NCI-H345 treated with DMSO at 0.1 percent for 48 hours (cell line): ENCODE results near the gene KLHL3.

Source experiments
- DNase-seq: peaks from one replicate; lab custom pipeline; 2025; ENCODE audit not compliant: unreplicated experiment; lab: John Stamatoyannopoulos, UW

KLHL3 gene

DNA sequence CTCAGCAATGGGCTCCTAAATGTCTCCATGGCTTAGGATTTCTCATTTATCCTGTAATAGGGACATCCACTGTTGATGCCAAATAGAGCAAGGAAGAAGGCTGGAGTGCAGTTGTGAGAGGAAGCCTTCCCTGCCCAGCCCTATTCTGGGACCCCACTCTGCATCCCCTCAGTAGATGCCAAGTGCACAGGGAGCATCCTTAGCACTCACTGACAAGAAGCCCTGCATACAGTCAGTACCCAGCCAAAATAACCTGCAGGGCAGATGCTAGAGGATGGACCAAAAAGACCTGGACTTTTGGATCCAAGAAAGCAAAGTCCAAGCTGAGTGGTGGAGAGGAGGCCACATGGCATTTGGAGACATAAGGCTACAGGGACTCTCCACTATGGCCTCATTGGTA, 123.3 kb downstream of the KLHL3 start:
- DNase-seq = no peak

DNA sequence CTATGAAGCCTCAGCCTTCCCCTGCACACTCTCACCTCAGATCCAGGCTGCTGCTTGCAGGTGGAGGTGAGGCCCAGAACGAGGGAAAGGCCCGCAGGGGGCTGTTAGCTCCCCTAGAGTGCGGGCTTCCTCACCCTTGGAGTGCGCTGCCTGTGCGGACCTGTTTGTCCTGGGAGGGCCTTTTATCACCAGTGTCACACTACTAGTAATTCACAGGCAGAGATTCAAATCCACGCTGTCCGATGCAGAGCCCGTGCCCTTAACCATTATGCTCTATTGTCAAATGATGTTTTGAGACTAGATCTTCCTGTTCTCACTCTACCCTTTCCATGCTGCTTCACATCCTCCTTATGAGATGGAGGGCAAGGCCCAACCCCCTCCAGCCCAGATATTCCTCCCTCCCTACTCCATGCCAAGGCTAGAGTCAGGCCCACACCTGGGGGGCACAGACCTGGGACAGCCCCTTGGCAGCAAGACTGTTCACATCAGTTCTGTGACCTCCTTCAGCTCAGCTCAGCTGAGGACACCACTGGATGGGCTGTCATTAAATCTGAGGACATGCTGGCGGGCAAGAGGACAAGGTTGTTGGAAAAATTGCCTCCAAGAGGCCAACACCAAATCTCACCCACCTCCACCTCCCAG, 124.0 kb downstream of the KLHL3 start:
- no peak for DNase-seq

DNA sequence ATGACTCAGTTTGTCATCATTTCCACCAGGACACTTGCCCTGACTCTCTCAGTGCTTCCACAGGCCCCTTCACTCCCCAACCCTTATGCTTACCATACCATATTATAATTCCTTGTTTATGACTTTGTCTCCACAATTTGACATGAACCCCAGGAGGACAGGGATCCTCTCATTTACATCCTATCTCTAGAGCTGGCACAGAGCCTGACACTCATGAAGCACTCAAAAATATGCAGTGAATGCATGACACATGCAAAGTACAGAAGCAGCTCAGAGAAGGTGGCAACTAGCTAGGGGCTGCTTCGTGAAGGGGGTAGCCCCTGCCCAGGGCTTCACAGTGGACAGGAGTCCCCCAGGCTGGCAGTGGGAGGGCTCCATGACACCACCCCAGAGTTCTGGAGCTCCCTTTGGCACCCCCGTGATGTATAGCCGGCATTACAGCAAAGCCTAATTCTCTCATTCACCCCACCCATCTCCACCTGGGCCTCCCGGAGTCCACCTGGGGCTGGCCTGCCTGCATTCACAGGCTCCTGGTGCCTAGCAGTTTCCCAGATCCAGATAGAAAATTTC, 124.8 kb downstream of the KLHL3 start:
- DNase-seq = no peak

DNA sequence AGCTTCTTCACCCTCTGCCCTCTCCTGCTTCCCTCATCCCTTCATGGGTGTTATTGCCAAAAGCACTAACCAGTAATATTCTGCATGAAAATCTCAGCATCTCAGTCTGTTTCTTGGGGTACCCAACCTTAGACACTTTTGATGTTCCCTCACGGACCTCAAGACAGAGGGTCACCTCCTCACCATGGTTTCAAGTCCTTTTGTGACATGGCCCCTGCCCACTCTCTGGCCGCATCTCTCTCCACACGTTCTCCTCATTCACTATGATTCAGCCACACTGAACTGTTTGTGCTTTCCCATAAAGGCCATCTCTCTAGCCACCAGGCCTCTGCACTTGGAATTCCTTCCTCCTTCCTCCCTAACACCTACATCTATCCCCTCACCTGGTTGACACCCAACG, 125.3 kb downstream of the KLHL3 start:
- DNase-seq = no peak

DNA sequence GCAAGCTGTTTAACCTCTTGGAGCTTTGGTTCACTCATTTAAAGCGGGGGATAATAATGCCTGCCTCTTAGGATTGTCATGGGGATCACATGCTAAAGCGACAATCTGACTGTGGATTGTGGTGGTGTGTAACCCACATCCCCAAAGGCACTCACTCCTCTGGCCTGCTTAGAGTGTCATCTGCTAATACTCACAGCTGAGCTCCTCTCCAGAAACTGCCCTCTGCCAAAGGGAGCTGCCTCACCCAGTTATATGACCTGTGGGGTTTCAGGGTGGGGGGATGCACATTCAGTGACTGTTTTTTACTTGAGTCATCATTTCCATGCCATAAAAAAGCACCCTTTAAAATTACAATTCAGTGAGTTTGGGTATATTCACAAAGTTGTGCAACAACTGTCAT, 126.8 kb downstream of the KLHL3 start:
- DNase-seq = no peak

DNA sequence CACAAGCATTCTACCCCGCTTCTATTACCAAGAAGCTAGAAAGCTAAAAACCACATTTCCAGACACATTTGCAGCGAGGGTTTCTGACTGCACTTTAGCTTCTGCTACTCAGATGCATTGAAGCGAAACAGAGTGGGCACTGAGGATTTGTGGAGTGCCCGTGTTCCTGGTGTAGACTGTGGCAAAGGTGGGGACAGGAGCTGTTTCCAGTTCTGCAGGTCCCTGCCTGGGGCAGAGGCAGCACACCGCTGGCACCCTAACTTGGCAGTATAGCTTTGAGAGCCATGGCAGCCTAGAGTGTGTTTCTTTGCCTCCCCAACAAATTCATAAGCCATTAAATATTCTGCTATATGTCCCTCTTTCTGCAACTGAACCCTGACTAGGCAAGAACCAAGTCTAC, 128.1 kb downstream of the KLHL3 start:
- no peak for DNase-seq

DNA sequence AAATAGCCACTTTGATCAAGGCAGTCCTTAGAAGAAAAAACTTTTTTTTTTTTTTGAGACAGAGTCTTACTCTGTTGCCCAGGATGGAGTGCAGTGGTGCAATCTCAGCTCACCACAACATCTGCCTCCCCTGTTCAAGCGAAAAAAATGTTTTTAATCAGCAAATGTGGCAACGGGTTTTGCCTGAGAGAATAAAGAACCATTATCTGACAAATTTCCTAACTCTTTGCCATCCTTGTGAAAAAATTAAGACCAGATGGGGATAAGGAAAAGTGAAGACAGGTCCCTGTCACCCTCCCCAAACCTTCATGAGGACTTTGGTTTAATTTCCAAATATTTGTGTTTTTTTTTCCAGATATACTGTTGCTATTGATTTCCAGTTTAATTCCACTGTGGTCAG, 129.5 kb downstream of the KLHL3 start:
- no peak for DNase-seq

DNA sequence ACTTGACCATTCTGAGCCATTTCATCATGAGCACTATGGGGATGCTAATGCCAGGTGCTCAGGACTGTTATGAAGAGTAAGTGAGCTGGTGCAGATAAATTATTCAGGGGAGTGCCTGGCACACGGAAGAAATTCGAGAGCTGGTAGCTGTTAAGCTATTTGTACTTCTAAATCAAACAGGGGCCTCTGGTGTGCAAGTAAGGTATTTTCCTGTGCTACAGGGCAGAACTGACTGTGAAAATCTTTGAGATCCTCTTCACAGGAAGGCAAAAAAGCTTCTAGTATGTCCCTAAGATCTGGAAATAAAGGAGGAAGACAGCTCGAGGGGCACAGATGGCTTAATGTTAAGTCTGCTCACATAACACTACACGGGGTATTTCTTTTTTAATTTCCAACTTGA, 130.5 kb downstream of the KLHL3 start:
- DNase-seq = peak; percentile 44

DNA sequence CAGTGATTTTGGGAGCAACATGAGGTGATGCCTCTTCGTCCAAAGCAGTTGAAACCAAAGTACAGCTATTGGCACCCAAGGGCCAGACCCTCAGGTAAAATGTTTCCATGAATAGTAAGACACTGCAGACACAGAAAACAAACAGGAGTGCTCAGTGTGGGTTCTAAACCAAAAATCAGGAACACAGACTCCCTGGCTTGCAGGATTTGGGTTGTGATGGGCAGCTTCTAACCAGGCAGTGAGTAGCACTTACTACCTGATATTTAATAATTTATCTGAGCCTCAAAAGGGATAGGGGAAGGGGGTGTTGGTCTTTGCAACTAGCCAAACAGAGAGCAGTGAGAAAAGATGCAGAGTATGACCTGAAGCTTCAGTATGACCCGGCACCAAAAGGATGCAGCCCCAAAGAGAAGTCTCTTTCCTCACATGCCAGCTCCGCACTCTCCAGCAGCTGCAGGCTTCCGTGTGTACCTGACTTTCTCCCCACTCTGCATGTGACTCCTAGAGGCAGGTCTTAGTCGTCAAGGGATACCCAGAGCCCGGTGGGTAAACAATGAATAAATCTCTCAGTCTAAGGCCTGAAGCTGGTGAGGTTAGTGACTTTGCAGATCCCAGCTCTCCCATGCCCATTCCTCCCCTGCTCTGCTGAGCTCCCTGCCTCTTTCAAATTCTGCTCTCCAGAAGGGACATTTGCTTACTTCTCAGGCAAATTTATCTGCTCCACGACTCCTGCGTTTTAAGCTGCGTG, 131.4 kb downstream of the KLHL3 start:
- DNase-seq = peak; percentile 34

DNA sequence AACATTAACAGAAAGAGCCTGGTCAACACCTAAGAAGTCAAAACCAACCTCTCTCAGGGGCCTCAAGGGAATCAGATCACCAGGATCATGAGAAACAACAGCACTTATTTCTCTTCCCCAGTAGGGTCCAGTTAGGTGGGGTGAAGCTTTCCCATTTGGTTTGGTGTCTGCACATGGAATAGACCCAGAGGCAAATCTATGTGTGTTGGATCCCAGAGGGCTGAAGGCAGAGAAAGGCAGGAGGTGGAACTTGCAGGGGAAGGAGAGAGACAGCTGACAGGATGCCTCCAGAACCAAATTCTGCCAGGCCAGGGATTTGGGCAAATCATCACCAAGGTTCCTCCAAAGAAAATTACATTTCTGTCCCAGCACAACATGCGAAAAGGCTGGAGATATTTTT, 132.0 kb downstream of the KLHL3 start:
- DNase-seq = no peak

DNA sequence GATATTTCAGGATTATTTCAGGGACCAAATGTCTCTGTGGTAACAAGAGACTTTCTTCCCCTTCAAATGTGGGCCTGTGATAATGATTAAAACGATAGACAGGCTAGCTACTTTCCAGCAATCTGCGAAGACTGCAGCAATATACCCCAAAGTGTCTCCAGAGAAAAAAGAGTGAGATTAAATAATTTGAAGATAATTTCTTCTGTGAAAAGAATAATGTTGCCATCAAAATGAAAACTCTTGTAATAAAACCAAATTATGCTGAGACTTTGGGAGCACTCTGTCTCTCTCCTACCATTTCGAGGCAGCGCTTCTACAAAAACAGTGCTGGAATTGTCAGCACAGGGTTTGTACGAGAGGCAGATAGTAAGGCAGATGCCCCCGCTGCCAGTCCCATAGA, 132.5 kb downstream of the KLHL3 start:
- DNase-seq = no peak

DNA sequence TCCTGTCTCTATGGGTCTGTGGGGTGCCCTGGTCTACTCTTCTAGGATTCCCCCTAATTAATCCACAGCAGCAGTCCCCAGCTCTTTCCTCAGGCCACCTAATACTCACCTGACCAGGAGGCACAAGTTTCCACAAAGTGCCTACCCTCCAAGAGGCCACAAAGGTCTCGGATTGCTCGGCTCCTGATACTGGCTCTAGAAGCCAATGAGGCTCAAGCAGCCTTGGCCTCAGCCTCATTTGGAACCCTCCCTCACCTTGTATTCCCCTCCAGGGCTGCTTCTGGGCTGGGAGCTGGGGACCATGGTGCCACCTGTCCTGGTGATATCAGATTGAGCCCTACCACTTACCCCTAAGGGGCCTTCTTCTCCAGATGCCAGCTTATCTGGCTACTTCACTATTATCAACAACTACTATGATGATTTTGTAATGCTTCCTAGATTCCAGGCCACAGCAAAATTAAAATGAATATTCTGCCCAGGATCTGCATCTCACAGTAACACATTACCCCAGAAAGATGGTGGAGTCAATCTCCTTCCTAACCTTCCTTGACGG, 133.1 kb downstream of the KLHL3 start:
- DNase-seq = no peak

DNA sequence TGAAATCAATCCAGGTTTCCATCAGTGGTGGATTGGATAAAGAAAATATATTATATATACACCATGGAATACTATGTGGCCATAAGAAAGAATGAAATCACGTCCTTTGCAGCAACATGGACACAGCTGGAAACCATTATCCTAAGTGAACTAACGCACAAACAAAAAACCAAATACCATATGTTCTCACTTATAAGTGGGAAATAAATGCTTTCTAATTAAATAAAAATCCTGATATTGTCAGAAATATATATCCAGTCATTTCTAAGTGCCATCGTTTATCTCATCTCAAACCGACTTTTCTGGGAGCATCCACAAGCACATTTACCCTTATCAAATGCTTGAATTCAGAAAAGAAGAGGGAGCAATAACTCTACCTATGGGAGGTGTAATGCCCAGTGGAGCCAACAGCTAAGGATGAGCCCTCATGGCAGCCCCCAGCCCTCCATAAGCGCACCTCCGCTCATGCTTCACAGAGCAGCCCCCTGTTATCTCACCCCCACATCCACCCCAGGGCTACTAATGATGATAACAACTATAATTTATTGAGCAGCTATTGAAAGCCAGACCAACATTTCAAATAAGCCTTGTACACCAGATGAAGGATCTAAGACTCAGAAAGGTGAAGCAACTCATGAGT, 135.0 kb downstream of the KLHL3 start:
- no peak for DNase-seq

DNA sequence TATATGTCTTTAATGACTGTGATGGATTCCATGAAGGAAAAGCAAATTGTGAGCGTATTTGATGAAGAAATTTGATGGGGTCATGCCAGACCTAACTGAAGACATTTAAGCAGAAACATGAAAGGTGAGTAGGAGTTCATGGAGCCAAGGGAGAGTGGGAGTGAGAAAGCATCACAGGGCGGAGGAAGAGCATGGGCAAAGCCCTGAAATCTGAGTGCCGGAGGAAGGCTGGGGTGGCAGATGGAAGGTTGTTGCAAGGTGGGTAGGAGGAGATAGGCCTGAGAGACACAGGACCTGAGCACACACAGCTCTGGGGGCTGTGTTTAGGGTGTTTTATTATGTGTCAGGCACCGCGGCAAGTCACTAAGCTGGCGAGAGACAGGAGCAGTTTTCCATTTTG, 136.4 kb downstream of the KLHL3 start:
- DNase-seq = no peak

DNA sequence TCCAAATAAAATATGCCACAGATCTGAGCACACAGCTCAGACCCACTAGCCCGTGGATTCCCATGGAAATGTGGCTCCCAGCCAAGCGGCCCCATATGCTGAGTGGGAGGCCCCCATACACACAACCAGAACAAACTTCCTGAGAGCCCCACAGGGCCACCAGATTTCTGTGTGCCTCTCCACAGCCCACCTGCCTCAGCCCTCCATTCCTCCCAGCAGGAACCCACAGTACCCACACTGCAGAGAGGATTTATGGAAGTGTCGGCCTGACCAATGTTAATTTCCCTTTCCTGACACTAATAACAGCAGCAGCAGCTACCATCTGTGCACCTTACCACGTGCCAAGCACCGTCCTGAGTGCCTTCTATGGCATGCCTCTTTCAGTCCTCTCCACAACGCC, 137.5 kb downstream of the KLHL3 start:
- DNase-seq = no peak

DNA sequence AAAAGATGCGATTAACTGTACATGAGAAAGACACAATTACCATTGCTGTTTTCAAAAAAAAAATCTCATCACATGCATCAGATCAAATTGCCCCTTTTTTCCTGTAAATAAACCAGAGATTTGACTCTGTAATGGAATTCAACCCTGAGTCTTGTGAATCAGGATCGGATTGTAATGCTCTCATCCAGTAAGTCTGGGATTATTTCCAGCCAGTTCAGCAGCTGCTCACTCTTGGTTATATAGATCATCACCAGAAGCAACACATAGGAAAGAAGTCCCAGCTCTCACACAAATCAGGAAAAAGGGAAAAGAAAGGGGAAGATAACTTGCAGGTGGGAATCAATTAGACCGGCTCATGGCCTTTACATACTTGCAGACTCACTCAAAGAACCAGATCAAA, 138.9 kb downstream of the KLHL3 start:
- no peak for DNase-seq

DNA sequence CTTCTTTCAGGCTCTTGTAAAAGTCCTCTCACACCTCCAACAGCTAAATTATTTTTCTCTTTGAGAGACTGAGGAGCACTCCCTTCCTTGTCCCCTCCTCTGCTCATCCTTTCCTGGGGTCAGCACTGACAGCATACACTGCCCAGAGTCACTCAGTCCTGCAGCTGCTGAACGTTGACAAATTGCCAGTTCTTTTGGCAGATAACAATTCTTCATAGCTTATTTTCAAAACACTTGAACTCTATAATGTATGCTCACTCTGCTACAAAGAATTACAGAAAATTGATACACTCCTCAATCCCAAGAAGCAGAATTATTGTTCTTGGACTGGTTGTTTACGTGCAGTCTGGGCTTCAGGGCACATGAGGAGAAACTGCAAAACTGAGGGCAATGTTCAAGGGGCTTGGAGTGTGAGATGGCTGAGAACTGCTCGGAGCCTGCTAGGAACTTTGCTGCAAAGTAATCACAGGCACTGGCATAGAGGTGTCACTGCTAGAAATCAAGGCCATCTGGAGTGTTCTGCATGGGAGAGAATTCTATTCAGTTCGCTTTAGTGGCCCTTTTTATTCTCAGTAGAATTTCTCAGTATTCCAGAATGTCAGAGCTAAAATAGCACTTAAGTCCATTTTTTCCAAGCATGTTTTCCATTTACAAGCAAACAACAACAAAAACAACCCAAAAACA, 140.4 kb downstream of the KLHL3 start:
- DNase-seq = no peak

DNA sequence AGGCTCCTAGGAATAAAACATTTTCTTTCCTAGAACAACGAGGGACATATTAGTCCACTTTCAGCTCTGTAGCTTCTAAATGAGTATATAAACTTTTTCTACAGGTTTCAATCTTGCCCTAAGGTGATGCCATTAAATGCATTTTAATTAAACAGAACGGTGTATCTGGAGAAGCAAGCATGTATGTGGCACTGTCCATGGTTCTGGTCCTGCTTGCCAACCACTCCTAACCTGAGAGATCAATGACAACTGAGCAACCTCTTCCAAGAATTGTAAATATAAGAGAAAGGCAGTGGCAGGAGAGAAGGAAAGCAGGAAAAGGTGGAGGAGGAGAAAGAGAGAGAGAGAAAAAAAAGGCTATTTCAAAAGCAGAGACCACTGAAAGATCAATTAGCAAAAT, 141.2 kb downstream of the KLHL3 start:
- no peak for DNase-seq

DNA sequence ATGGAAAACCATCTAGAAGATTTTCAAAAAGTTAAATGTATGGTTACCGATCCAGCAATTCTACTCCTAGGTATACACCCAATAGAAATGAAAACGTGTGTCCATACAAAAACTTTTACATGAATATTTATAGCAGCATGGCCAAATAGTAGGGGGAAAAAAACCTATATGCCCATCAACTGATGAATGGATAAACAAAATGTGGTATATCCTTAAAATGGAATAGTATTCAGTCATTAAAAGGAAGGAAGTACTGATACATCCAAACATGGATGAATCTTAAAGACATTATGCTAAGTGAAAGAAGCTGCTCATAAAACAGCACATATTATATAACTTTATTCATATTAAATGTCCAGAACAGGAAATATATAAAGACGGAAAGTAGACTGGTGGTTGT, 143.6 kb downstream of the KLHL3 start:
- no peak for DNase-seq

DNA sequence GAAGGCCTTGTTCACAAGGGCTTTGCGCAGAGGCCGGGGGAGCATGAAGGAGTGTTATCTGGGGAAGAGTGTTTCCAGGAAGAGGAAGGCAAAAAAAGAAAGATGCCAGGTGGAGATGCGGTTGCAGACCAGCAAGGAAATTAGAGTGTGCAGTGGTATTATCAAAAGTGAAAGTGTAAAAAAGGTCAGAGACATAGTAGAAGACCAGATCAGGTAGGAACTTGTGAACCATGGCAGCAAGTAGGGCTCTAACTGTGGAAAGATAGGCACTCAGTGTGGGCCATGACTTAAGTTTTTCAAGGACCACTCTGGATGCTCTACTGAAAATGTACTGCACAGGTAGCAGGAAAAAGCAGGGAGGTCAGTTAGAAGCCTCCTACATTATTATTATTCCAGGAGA, 146.7 kb downstream of the KLHL3 start:
- DNase-seq = no peak

DNA sequence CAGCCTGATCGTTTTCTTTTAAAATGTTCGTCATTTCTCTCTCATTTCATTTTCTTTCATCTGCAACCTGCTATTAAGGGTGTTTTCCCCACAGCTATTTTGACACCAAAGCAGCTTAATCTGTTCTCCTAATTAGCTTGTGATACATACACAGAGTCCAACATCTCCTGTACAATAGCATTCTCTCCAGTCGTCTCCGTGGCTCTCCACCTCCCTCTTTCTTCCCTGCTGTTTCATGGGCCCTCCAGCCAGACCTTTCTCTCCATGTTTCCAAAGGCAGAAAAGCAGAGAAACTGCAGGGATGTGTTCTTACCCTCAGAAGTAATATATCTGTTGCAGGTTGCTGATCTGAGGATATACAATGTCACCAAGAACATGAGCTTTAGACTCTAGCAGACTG, 148.0 kb downstream of the KLHL3 start:
- no peak for DNase-seq
